Neural cell (in vitro differentiated cells): ENCODE data around the gene MRPL44. TPM values are rescaled to one million over a fixed set of nuclear protein-coding genes. Genes with fewer than 3 reads are reported as not detected.

Source experiments
- H2AFZ ChIP-seq: fragments of 200-600, 300-800 bp; sonication (generic), shearing (Covaris generic); 2 replicates; pipeline ENCODE4 v1.6.0; 2014; ENCODE audit warnings: low read depth, mild to moderate bottlenecking, antibody characterized with exemption, low read length, moderate library complexity
- H3F3A ChIP-seq: fragments of 200-600 bp; shearing (Covaris generic); 2 replicates; pipeline ENCODE4 v1.6.1; 2016; ENCODE audit warnings: mild to moderate bottlenecking, moderate library complexity, mixed read lengths, antibody characterized with exemption, low read length; ENCODE audit not compliant: insufficient read depth, poor library complexity, severe bottlenecking
- H3K27ac ChIP-seq: fragments of 200-600, 300-800 bp; sonication (generic), shearing (Covaris generic); 2 replicates; pipeline ENCODE4 v1.5.1; 2014; ENCODE audit warnings: mild to moderate bottlenecking, low read length, moderate library complexity
- H3K27me3 ChIP-seq: fragments of 300-800, 200-600 bp; sonication (generic), shearing (Covaris generic); 2 replicates; pipeline ENCODE4 v1.6.0; 2014; ENCODE audit warnings: mild to moderate bottlenecking, low read depth, low read length, moderate library complexity; ENCODE audit not compliant: insufficient read depth
- H3K36me3 ChIP-seq: fragments of 300-800, 200-600 bp; sonication (generic), shearing (Covaris generic); 2 replicates; pipeline ENCODE4 v1.5.1; 2014; ENCODE audit warnings: mild to moderate bottlenecking, antibody characterized with exemption, low read length, moderate library complexity; ENCODE audit not compliant: insufficient read depth
- H3K4me2 ChIP-seq: fragments of 300-800, 200-600 bp; sonication (generic), shearing (Covaris generic); 2 replicates; pipeline ENCODE4 v1.6.0; 2014; ENCODE audit warnings: mild to moderate bottlenecking, low read length
- H3K4me3 ChIP-seq: fragments of 300-800, 200-600 bp; sonication (generic), shearing (Covaris generic); 2 replicates; pipeline ENCODE4 v1.5.1; 2014; ENCODE audit warnings: mild to moderate bottlenecking, low read length, moderate library complexity
- H3K79me2 ChIP-seq: fragments of 200-600 bp; shearing (Covaris generic); replicated peaks from 2 replicates; pipeline ENCODE4 v1.6.0; 2014; ENCODE audit warnings: mild to moderate bottlenecking, low read length, moderate library complexity; ENCODE audit not compliant: insufficient read depth
- H3K9ac ChIP-seq: fragments of 300-800, 200-600 bp; sonication (generic), shearing (Covaris generic); 2 replicates; pipeline ENCODE4 v1.6.1; 2016; ENCODE audit warnings: mild to moderate bottlenecking, low read length, mixed read lengths
- H3K9me2 ChIP-seq: fragments of 200-600 bp; shearing (Covaris generic); 2 replicates; pipeline ENCODE4 v1.6.1; 2016; ENCODE audit warnings: mild to moderate bottlenecking, low read length, mixed read lengths; ENCODE audit not compliant: insufficient read depth
- H3K9me3 ChIP-seq: fragments of 200-600, 300-800 bp; sonication (generic), shearing (Covaris generic); 2 replicates; pipeline ENCODE4 v1.6.1; 2016; ENCODE audit warnings: mild to moderate bottlenecking, mixed run types, low read length, moderate library complexity, mixed read lengths
- H4K20me1 ChIP-seq: fragments of 200-600 bp; shearing (Covaris generic); 2 replicates; pipeline ENCODE4 v1.6.1; 2016; ENCODE audit warnings: mild to moderate bottlenecking, mixed run types; ENCODE audit not compliant: insufficient read depth
- CTCF ChIP-seq: fragments of 450-650 bp; IDR thresholded peaks from 2 replicates; pipeline ENCODE4 v1.5.1; 2014; ENCODE audit warnings: antibody characterized with exemption, mild to moderate bottlenecking, moderate library complexity; ENCODE audit not compliant: poor library complexity, severe bottlenecking
- EP300 ChIP-seq: fragments of 450-650 bp; conservative IDR thresholded peaks from 2 replicates; pipeline ENCODE4 v1.6.1; 2014; ENCODE audit warnings: antibody characterized with exemption, mild to moderate bottlenecking, moderate library complexity; ENCODE audit not compliant: poor library complexity, severe bottlenecking
- EZH2 ChIP-seq: fragments of 200-600, 300-800 bp; shearing (Covaris generic), sonication (generic); IDR thresholded peaks from 2 replicates; pipeline ENCODE4 v1.6.1; 2014; ENCODE audit warnings: antibody characterized with exemption, low read length, borderline replicate concordance, mild to moderate bottlenecking; ENCODE audit not compliant: insufficient read depth, poor library complexity, severe bottlenecking
- MXI1 ChIP-seq: fragments of 450-650 bp; conservative IDR thresholded peaks from 2 replicates; pipeline ENCODE4 v1.6.1; 2014; ENCODE audit warnings: antibody characterized with exemption, mild to moderate bottlenecking; ENCODE audit not compliant: poor library complexity, severe bottlenecking
- POLR2AphosphoS5 ChIP-seq: IDR thresholded peaks from 2 replicates; pipeline ENCODE4 v1.6.1; 2012
- RAD21 ChIP-seq: fragments of 450-650 bp; conservative IDR thresholded peaks from 2 replicates; pipeline ENCODE4 v1.6.1; 2014; ENCODE audit warnings: antibody characterized with exemption, mild to moderate bottlenecking, moderate library complexity
- SMC3 ChIP-seq: fragments of 450-650 bp; conservative IDR thresholded peaks from 2 replicates; pipeline ENCODE4 v1.6.1; 2014; ENCODE audit warnings: antibody characterized with exemption, mild to moderate bottlenecking, moderate library complexity; ENCODE audit not compliant: poor library complexity
- TAF1 ChIP-seq: IDR thresholded peaks from 2 replicates; pipeline ENCODE4 v1.6.1; 2012; ENCODE audit warnings: low read depth
- polyA plus RNA-seq: library from polyadenylated mRNA; depleted of rRNA; stranded (reverse); fragments of >200 nt; gene quantifications from 2 replicates; pipeline ENCODE4 v1.2.3, GENCODE V29; 2014
- TF ChIP-seq, protein P1 (sequence below): IDR thresholded peaks from 2 replicates; pipeline ENCODE4 v1.6.1; 2012; ENCODE audit warnings: borderline replicate concordance

MRPL44 gene
- polyA plus RNA-seq, 1 donor from 2014 or later: 70.6 TPM

DNA sequence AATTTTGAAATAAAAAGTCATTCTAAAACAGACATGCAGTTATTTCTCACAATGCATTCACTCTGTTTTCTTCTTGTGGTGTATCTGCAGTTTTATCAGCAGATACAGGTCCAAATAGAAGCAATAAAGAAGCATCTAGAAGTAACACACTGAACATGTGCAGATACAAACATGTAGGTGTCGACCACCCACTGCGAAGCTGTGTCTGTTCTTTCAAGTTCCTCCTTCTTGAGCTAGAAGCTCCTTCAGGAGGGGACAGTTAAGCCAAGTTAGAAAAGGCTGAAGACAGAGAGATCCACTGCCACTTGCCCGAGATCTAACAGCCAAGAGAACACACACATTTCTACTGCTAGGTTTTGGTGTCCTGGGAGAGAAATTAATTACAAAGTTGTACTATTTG lies 42.2 kb upstream of the MRPL44 start:
- no peaks in the 10 kb centered on the region for H4K20me1 ChIP-seq
- no peak overlapping the region for H3K27ac ChIP-seq
- no peak overlapping the region for H3K4me3 ChIP-seq
- H3K9ac ChIP-seq: no peak overlapping the region
- no peaks in the 10 kb centered on the region for H3K27me3 ChIP-seq
- H3K4me2 ChIP-seq: no peak overlapping the region
- no peaks in the 10 kb centered on the region for H3K9me3 ChIP-seq
- TF ChIP-seq POLR2AphosphoS5: no peak
- no peak for TF ChIP-seq MXI1
- TF ChIP-seq CTCF: no peak
- TF ChIP-seq, protein P1, sequence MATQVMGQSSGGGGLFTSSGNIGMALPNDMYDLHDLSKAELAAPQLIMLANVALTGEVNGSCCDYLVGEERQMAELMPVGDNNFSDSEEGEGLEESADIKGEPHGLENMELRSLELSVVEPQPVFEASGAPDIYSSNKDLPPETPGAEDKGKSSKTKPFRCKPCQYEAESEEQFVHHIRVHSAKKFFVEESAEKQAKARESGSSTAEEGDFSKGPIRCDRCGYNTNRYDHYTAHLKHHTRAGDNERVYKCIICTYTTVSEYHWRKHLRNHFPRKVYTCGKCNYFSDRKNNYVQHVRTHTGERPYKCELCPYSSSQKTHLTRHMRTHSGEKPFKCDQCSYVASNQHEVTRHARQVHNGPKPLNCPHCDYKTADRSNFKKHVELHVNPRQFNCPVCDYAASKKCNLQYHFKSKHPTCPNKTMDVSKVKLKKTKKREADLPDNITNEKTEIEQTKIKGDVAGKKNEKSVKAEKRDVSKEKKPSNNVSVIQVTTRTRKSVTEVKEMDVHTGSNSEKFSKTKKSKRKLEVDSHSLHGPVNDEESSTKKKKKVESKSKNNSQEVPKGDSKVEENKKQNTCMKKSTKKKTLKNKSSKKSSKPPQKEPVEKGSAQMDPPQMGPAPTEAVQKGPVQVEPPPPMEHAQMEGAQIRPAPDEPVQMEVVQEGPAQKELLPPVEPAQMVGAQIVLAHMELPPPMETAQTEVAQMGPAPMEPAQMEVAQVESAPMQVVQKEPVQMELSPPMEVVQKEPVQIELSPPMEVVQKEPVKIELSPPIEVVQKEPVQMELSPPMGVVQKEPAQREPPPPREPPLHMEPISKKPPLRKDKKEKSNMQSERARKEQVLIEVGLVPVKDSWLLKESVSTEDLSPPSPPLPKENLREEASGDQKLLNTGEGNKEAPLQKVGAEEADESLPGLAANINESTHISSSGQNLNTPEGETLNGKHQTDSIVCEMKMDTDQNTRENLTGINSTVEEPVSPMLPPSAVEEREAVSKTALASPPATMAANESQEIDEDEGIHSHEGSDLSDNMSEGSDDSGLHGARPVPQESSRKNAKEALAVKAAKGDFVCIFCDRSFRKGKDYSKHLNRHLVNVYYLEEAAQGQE: no peak
- TF ChIP-seq EZH2: no peak
- no peak for TF ChIP-seq SMC3
- no peak for TF ChIP-seq RAD21
- no peak for TF ChIP-seq EP300
- TF ChIP-seq TAF1: no peak
- H3F3A ChIP-seq: no peaks in the 10 kb centered on the region
- H3K79me2 ChIP-seq: no peaks in the 10 kb centered on the region
- no peak overlapping the region for H2AFZ ChIP-seq
- no peaks in the 10 kb centered on the region for H3K36me3 ChIP-seq
- H3K9me2 ChIP-seq: no peaks in the 10 kb centered on the region

- H3F3A ChIP-seq: no peaks in the 10 kb centered on the region
- H3K9ac ChIP-seq: no peak overlapping the region
- no peak overlapping the region for H3K27ac ChIP-seq
- TF ChIP-seq TAF1 (no peak), EZH2 (no peak), POLR2AphosphoS5 (no peak), MXI1 (no peak), SMC3 (no peak)
- H3K36me3 ChIP-seq: no peaks in the 10 kb centered on the region
- H3K79me2 ChIP-seq: no peaks in the 10 kb centered on the region
- H3K9me3 ChIP-seq: no peaks in the 10 kb centered on the region
- H2AFZ ChIP-seq: no peak overlapping the region
- no peak overlapping the region for H3K4me3 ChIP-seq
- H4K20me1 ChIP-seq: no peaks in the 10 kb centered on the region
- H3K4me2 ChIP-seq: no peak overlapping the region
- H3K27me3 ChIP-seq: no peaks in the 10 kb centered on the region
- H3K9me2 ChIP-seq: no peaks in the 10 kb centered on the region
Measured at GRCh38 chr2:223916181-223916920, 40.9 kb upstream of the MRPL44 start.
